HepG2 (cell line): ENCODE measurements around the gene NEDD4L. TPM values are rescaled to one million over a fixed set of nuclear protein-coding genes. Genes with fewer than 3 reads are reported as not detected.

Experiments used
- ATAC-seq: fragments of 200-7000 bp; cut with Tn5 transposase; 3 replicates; pipeline ENCODE4 v1.9.1; 2020; ENCODE audit warnings: mild to moderate bottlenecking, moderate library complexity
- BruUV-seq: library from RNA; stranded (reverse); fragments of 400-500 nt; replicated peaks from 2 replicates; lab custom pipeline; 2021; lab: Mats Ljungman, UMichigan
- CTCF ChIA-PET: fragments of 300-600 bp; formaldehyde crosslinking; extraction: SDS; loops from one replicate; lab custom pipeline; 2021; ENCODE audit warnings: low total read pairs, inconsistent platforms, low intra/inter-chr PET ratio; lab: Yijun Ruan, JAX
- POLR2A ChIA-PET: fragments of 350-600 bp; sonication (Branson Sonifier 250); formaldehyde crosslinking; loops from one replicate; lab custom pipeline; 2020; ENCODE audit warnings: antibody characterized with exemption, inconsistent platforms; lab: Yijun Ruan, JAX
- DNase-seq: peaks from one replicate; pipeline ENCODE4 v3.0.0-alpha.2; 2015; ENCODE audit warnings: low spot score
- FAIRE-seq: peaks from 3 replicates; lab custom pipeline; 2011; peaks lifted over from hg19 to GRCh38; lab: Jason Lieb, UNC
- H2AFZ ChIP-seq: one replicate; pipeline ENCODE4 v1.6.1; 2011; ENCODE audit warnings: low read length, inconsistent platforms
- H3K27ac ChIP-seq: fragments of 300-600 bp; 3 replicates; pipeline ENCODE4 v1.8.0; 2011; ENCODE audit warnings: mixed run types, mild to moderate bottlenecking, mixed read lengths, low read length, inconsistent platforms; ENCODE audit not compliant: insufficient read depth; ENCODE audit errors: extremely low read length
- H3K27me3 ChIP-seq, 2 experiments: fragments of 200-600 bp in 1 of 2; 2 replicates in 1 of 2; 3 replicates in 1 of 2; pipeline versions ENCODE4 v1.6.0 to v1.8.0; 2011; ENCODE audit warnings: low read length in 2 of 2, mild to moderate bottlenecking in 2 of 2, moderate library complexity in 2 of 2, inconsistent platforms in 1 of 2; ENCODE audit not compliant: insufficient read depth in 2 of 2, control insufficient read depth in 1 of 2
- H3K36me3 ChIP-seq, 2 experiments: fragments of 200-600 bp in 1 of 2; replicated peaks in 1 of 2; 2 replicates in 1 of 2; 3 replicates in 1 of 2; pipeline versions ENCODE4 v1.5.1 to v1.8.0; 2011; ENCODE audit warnings: low read length in 2 of 2, inconsistent platforms in 1 of 2; ENCODE audit not compliant: insufficient read depth in 2 of 2, control insufficient read depth in 1 of 2
- H3K4me1 ChIP-seq: 2 replicates; pipeline ENCODE4 v1.5.1; 2012; ENCODE audit warnings: low read length, inconsistent platforms; ENCODE audit not compliant: insufficient read depth
- H3K4me2 ChIP-seq: 2 replicates; pipeline ENCODE4 v1.6.0; 2011; ENCODE audit warnings: low read depth, low read length, inconsistent platforms
- H3K4me3 ChIP-seq, 3 experiments: fragments of 200-600 bp in 1 of 3; sonication (generic), shearing (Covaris generic) in 1 of 3; replicated peaks in 1 of 3; 2 replicates each; pipeline ENCODE4 v1.5.1; 2011 to 2016; ENCODE audit warnings: low read length in 3 of 3, inconsistent platforms in 2 of 3, low read depth in 2 of 3, mild to moderate bottlenecking in 2 of 3, control low read depth in 1 of 3, mixed read lengths in 1 of 3; ENCODE audit not compliant: insufficient read depth in 1 of 3
- H3K79me2 ChIP-seq: one replicate; pipeline ENCODE4 v1.6.1; 2011; ENCODE audit warnings: low read length, inconsistent platforms; ENCODE audit not compliant: insufficient read depth
- H3K9ac ChIP-seq: 2 replicates; pipeline ENCODE4 v1.6.0; 2011; ENCODE audit warnings: mild to moderate bottlenecking, low read depth, low read length, inconsistent platforms; ENCODE audit not compliant: insufficient read depth
- H3K9me3 ChIP-seq: 2 replicates; pipeline ENCODE4 v1.5.1; 2012; ENCODE audit warnings: mild to moderate bottlenecking, low read length
- H4K20me1 ChIP-seq: 2 replicates; pipeline ENCODE4 v1.6.0; 2011; ENCODE audit warnings: inconsistent platforms, mild to moderate bottlenecking, low read length, moderate library complexity; ENCODE audit not compliant: insufficient read depth
- MEIS2 ChIP-seq: sonication (generic); formaldehyde crosslinking; IDR thresholded peaks from 2 replicates; pipeline ENCODE4 v1.9.0; 2021; ENCODE audit warnings: mild to moderate bottlenecking, missing genetic modification reagents
- SALL2 ChIP-seq: sonication (generic); formaldehyde crosslinking; IDR thresholded peaks from 2 replicates; pipeline ENCODE4 v1.8.1; 2023; ENCODE audit warnings: mild to moderate bottlenecking, missing genetic modification reagents, inconsistent platforms
- SP140L ChIP-seq: sonication (generic); formaldehyde crosslinking; IDR thresholded peaks from 2 replicates; pipeline ENCODE4 v1.4.0; 2020; ENCODE audit warnings: missing genetic modification reagents, borderline replicate concordance
- ZNF792 ChIP-seq: IDR thresholded peaks from 2 replicates; pipeline ENCODE4 v1.6.1; 2016
- WGBS: methylation state at CpG from one replicate; pipeline ENCODE4 v1.1.6; 2017; ENCODE audit warnings: low lambda C conversion rate; 5-methylcytosine and 5-hydroxymethylcytosine counted together
- in situ Hi-C: cut with HindIII; loops from 2 replicates; pipeline ENCODE4 v1.10.0; 2017; ENCODE audit warnings: low pct_unique_long_range_greater_than_20kb; ENCODE audit not compliant: extremely low pct_ligation_motif_present
- intact Hi-C: fragments of 100-400 bp; cut with micrococcal nuclease; formaldehyde crosslinking; loops from one replicate; pipeline ENCODE4 v1.10.0; 2022; ENCODE audit not compliant: unreplicated experiment
- polyA plus RNA-seq, 8 experiments: library from polyadenylated mRNA; depleted of rRNA in 3 of 8; stranded (reverse) in 7 of 8; unstranded in 1 of 8; fragments of >200 nt; fragmentation: Illumina TruSeq in 4 of 8; extraction: Trizol in 4 of 8; gene quantifications; 2 replicates each; pipeline versions ENCODE4 v1.2.1 to v1.2.3, GENCODE V29; 2011 to 2016; ENCODE audit warnings: low read depth in 4 of 8, missing spikeins in 1 of 8, mixed read lengths in 1 of 8; ENCODE audit not compliant: insufficient read depth in 1 of 8
- total RNA-seq, 5 experiments: library from RNA; depleted of rRNA; stranded (reverse); fragments of >200 nt; fragmentation: Illumina TruSeq; extraction: Trizol; gene quantifications; 2 replicates each; pipeline ENCODE4 v1.2.3, GENCODE V29; 2016; ENCODE audit warnings: low read depth in 1 of 5
- TF ChIP-seq, protein P1 (sequence below): sonication (generic); formaldehyde crosslinking; conservative IDR thresholded peaks from 2 replicates; pipeline ENCODE4 v1.4.0; 2020; ENCODE audit warnings: missing genetic modification reagents
- TF ChIP-seq, protein P2 (sequence below): sonication (generic); formaldehyde crosslinking; IDR thresholded peaks from 2 replicates; pipeline ENCODE4 v1.4.0; 2020; ENCODE audit warnings: mild to moderate bottlenecking, missing genetic modification reagents

The NEDD4L gene
- total and polyA plus RNA-seq, 2 of the 13 experiments (the other 11 are each of a cell fraction or from before 2014, with no cell fraction given): 168 to 390 TPM

DNA sequence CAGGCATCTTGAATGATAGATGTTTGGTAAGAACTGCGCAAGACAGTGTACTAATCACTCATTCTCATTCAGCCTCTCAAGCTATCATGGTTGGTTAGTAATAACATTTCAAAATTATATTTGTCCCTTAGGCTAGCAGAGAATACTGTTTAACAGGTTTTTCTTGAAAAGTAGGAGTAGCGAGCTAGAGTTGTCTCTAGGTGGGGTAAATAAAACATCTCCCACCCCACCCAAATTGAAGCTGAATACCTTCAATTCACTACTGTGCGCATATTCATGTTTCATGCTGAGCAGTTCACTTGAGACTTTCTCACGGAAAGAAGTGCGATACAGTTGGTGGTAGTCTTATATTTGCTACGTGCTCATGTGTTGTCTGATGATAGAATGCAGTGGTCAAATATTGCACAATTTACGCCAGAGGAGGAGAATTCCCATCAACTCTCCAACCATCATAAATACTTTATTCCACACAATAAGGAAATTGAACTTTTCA lies 49.3 kb downstream of the NEDD4L start:
- H3K4me1 ChIP-seq: peaks cover 31% of the 10 kb centered on the region
- DNase-seq (no peak), ATAC-seq (no peak), FAIRE-seq (no peak)
- POLR2A ChIA-PET: no interaction called here
- no peak overlapping the region for H2AFZ ChIP-seq
- H4K20me1 ChIP-seq: no peaks in the 10 kb centered on the region
- BruUV-seq: no TSS peak
- CTCF ChIA-PET: no interaction called here
- H3K27ac ChIP-seq: no peak overlapping the region
- TF ChIP-seq, protein P1, sequence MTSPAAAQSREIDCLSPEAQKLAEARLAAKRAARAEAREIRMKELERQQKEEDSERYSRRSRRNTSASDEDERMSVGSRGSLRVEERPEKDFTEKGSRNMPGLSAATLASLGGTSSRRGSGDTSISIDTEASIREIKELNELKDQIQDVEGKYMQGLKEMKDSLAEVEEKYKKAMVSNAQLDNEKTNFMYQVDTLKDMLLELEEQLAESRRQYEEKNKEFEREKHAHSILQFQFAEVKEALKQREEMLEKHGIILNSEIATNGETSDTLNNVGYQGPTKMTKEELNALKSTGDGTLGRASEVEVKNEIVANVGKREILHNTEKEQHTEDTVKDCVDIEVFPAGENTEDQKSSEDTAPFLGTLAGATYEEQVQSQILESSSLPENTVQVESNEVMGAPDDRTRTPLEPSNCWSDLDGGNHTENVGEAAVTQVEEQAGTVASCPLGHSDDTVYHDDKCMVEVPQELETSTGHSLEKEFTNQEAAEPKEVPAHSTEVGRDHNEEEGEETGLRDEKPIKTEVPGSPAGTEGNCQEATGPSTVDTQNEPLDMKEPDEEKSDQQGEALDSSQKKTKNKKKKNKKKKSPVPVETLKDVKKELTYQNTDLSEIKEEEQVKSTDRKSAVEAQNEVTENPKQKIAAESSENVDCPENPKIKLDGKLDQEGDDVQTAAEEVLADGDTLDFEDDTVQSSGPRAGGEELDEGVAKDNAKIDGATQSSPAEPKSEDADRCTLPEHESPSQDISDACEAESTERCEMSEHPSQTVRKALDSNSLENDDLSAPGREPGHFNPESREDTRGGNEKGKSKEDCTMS (CRISPR knock-in tag): no peak
- TF ChIP-seq MEIS2: no peak
- no peak for TF ChIP-seq ZNF792 (CRISPR knock-in tag)
- TF ChIP-seq, protein P2, sequence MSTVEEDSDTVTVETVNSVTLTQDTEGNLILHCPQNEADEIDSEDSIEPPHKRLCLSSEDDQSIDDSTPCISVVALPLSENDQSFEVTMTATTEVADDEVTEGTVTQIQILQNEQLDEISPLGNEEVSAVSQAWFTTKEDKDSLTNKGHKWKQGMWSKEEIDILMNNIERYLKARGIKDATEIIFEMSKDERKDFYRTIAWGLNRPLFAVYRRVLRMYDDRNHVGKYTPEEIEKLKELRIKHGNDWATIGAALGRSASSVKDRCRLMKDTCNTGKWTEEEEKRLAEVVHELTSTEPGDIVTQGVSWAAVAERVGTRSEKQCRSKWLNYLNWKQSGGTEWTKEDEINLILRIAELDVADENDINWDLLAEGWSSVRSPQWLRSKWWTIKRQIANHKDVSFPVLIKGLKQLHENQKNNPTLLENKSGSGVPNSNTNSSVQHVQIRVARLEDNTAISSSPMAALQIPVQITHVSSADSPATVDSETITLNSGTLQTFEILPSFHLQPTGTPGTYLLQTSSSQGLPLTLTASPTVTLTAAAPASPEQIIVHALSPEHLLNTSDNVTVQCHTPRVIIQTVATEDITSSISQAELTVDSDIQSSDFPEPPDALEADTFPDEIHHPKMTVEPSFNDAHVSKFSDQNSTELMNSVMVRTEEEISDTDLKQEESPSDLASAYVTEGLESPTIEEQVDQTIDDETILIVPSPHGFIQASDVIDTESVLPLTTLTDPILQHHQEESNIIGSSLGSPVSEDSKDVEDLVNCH (CRISPR knock-in tag): no peak
- no peak for TF ChIP-seq SALL2 (CRISPR knock-in tag)
- TF ChIP-seq SP140L (CRISPR knock-in tag): no peak
- no peaks in the 10 kb centered on the region for H3K27me3 ChIP-seq
- H3K36me3 ChIP-seq: no peaks in the 10 kb centered on the region
- H3K4me3 ChIP-seq: no peak overlapping the region
- 94% methylated on average over 7 of the region's 7 CpGs for WGBS
- H3K9ac ChIP-seq: no peak overlapping the region
- no peak overlapping the region for H3K4me2 ChIP-seq
- no peaks in the 10 kb centered on the region for H3K9me3 ChIP-seq
- in situ Hi-C loops (no loop called here), intact Hi-C loops (no loop called here)
- H3K79me2 ChIP-seq: peaks cover 28% of the 10 kb centered on the region
